A172 (cell line): ENCODE results near the gene KBTBD13. TPM values are rescaled to one million over a fixed set of nuclear protein-coding genes. Genes with fewer than 3 reads are reported as not detected.

Source experiments
- DNase-seq: peaks from one replicate; pipeline ENCODE4 v3.0.0-alpha.2; 2015; ENCODE audit warnings: low spot score
- total RNA-seq: library from RNA; depleted of rRNA; stranded (reverse); fragments of >200 nt; shearing (Covaris generic); gene quantifications from 2 replicates; pipeline ENCODE4 v1.2.3, GENCODE V29; 2014; rRNA removed

The KBTBD13 gene
- total RNA-seq, 1 experiment from 2014 or later = not detected

GRCh38 chr15:65106011-65106590 lies 29.6 kb downstream of the KBTBD13 start:
- DNase-seq = no peak

GRCh38 chr15:65110676-65111292 lies 34.2 kb downstream of the KBTBD13 start:
- peak; percentile 41 for DNase-seq

GRCh38 chr15:65115086-65115485 lies 38.5 kb downstream of the KBTBD13 start, which contains the start of gene UBAP1L:
Gene UBAP1L (minus strand): TSS chr15:65115200. CDS start chr15:65106215, 8,985 bp downstream.
- no peak for DNase-seq

GRCh38 chr15:65115542-65115941 lies 39.0 kb downstream of the KBTBD13 start:
- no peak for DNase-seq

Other genes starting within 250 kb of the KBTBD13 start
- 15.2 and 24.3 TPM in 2 replicates for gene PLEKHO2, start 234.8 kb upstream of the KBTBD13 start, total RNA-seq
- gene ANKDD1A, start 164.8 kb upstream of the KBTBD13 start, total RNA-seq = 5.9 and 15.7 TPM in 2 replicates
- 102 and 113 TPM in 2 replicates for gene SPG21, start 86.8 kb upstream of the KBTBD13 start, total RNA-seq
- gene MTFMT, start 47.1 kb upstream of the KBTBD13 start, total RNA-seq = 33.4 and 47.1 TPM in 2 replicates
- not detected in 2 replicates for gene SLC51B, start 31.4 kb upstream of the KBTBD13 start, total RNA-seq
- gene RASL12, start 8.8 kb upstream of the KBTBD13 start, total RNA-seq = not detected in 2 replicates
- 0.05 and 0.65 TPM in 2 replicates for gene UBAP1L, start 38.5 kb downstream of the KBTBD13 start, total RNA-seq
- gene PDCD7, start 57.1 kb downstream of the KBTBD13 start, total RNA-seq = 18.2 and 18.7 TPM in 2 replicates
- gene CLPX, start 108.6 kb downstream of the KBTBD13 start, total RNA-seq = 27.1 and 34.7 TPM in 2 replicates
- not detected in 2 replicates for gene CILP, start 134.7 kb downstream of the KBTBD13 start, total RNA-seq
- gene PARP16, start 210.1 kb downstream of the KBTBD13 start, total RNA-seq = 5.6 and 10.0 TPM in 2 replicates
- not detected in 2 replicates for gene RNU5A-1, start 219.3 kb downstream of the KBTBD13 start, total RNA-seq
- gene RNU5B-1, start 227.9 kb downstream of the KBTBD13 start, total RNA-seq = not detected in 2 replicates